ENCODE measurements around the gene LAMP2.

Gene LAMP2

DNA sequence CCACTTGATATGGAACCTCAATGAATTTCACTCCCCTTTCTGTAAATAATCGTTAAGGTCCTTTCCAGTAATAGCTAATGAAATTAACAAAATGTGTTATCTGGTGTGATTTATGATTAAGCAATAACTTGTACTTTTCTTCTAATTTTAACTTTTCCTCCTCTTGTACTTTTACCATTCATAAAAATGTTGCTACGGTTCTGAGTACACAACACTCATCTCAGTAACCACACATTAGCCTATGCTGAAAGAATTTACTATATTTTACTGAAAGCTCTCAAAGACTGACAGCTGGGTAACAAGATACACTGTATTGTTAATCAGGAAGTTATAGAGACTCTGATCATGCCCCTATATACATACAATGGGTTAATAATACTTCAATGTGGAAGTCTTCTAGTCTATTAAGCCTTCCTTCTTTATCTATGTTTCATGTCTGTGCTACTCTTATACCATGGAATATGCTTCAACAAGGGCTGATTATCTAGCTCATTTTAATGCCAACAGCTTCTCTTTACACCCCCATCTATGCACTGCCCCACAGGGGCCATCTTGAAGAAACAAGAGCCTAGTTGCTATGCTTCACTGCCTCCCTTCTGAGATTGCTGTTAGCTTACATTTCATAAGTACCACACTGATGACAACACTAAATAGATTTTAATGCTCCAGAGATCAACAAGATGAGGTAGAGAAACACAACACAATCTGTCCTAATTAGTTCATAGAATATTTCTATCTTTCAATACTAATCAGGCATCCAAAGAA lies 39.1 kb downstream of the LAMP2 start:
- no peak overlapping the region for H3K4me3 Mint-ChIP-seq
- ATAC-seq (replicated peaks): peak in 1 of 2 donors; percentile 51
- no peaks in the 10 kb centered on the region for H3K9me3 Mint-ChIP-seq
- peaks cover 3 to 5% of the 10 kb centered on the region in 2 donors for H3K4me1 Mint-ChIP-seq
- no peaks in the 10 kb centered on the region for H3K27me3 Mint-ChIP-seq
- peaks cover 22% of the 10 kb centered on the region in 2 donors for H3K36me3 Mint-ChIP-seq
- no peak for DNase-seq
- H3K27ac Mint-ChIP-seq: no peak overlapping the region

DNA sequence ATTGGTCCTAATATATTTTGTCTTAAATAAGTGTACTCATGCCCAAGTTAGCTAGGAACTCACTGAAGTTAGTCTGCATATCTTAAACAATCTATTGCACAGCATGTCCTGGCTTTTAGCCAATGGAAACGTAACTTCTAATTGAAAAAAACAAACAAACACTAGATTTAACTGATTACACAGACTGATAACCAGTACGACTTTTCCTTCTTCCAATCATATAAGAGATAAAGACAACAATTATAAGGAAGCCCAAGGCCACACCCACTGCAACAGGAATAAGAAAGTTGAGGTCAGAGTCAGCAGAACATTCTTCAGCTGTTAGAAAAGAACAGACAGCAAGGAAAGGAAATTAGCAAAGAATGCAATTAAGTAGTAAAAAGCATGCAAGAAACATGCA lies 40.8 kb downstream of the LAMP2 start:
- Mint-ChIP-seq H3K9me3 (no peaks in the 10 kb centered on the region), H3K4me3 (no peak overlapping the region), H3K27ac (no peak overlapping the region), H3K27me3 (no peaks in the 10 kb centered on the region), H3K4me1 (peaks cover 5 to 12% of the 10 kb centered on the region in 2 donors), H3K36me3 (peaks cover 18 to 21% of the 10 kb centered on the region in 2 donors)
- DNase-seq (no peak), ATAC-seq (replicated peaks) (no peak)

DNA sequence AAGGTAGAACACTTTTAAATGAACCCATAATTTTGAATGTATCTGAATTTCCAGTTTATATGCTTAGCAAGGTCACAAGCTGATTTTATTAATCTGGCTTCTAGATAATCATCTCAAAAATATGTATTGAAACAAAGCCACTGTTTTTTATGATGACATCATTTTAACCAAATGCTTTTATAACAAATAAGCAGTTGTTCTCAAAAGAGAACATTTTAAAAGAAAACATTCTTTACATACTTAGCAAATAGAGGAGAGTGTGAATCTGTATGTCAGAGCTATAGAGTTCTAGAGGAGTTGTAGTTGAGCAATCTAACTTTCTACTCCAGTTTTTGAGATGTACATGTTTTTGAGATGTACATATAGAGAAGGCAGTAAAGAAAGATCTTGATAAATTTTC lies 42.5 kb downstream of the LAMP2 start:
- ATAC-seq (replicated peaks): no peak
- H3K36me3 Mint-ChIP-seq: peaks cover 2 to 4% of the 10 kb centered on the region in 2 donors
- no peak overlapping the region for H3K27ac Mint-ChIP-seq
- DNase-seq: no peak
- peaks cover 0 to 2% of the 10 kb centered on the region in 2 donors for H3K9me3 Mint-ChIP-seq
- H3K4me3 Mint-ChIP-seq: no peak overlapping the region
- no peaks in the 10 kb centered on the region for H3K27me3 Mint-ChIP-seq
- peaks cover 7 to 12% of the 10 kb centered on the region in 2 donors for H3K4me1 Mint-ChIP-seq

DNA sequence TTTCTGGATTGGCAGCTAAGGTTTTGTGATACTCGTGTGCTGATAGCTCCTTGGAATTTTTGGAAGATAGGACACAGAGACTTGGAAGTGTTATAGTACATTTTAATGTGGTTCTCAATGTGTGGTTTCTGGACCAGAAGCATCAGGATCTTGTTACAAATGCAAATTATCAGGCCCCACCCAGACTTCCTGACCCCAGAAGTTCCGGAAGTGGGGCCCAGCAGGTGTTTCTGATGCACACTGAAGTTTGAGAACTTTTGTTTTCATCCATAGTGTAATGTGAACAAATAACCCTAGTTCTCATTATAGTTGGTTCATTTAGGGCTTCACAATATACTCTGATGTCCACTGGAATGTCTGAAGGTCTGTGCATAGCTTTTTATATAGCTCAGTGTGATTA lies 49.6 kb downstream of the LAMP2 start:
- H3K36me3 Mint-ChIP-seq: no peaks in the 10 kb centered on the region
- H3K4me3 Mint-ChIP-seq: no peak overlapping the region
- H3K27me3 Mint-ChIP-seq: no peaks in the 10 kb centered on the region
- H3K4me1 Mint-ChIP-seq: peaks cover 12 to 23% of the 10 kb centered on the region in 2 donors
- ATAC-seq (replicated peaks): no peak
- H3K9me3 Mint-ChIP-seq: peaks cover 0 to 4% of the 10 kb centered on the region in 2 donors
- DNase-seq: no peak
- H3K27ac Mint-ChIP-seq: peak overlapping the region; percentile 14

DNA sequence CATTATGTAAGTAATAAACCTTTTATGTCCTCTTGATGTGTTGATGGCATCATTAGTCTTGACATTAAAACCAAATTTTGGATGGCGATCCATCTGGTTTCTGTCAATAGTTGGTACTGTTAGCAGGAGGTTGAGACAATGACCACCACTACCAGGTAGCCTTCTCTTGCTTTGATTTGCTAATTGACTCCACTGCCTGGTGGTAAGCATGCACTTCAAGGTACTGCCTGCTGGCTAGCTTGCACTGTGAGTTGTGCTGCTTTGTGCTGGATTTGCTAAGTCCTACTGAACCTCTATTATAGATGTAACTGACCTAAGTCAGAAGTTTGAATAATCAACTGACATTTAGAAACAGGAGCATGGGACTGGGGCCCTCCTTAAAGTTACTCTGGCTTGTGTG lies 60.9 kb downstream of the LAMP2 start:
- H3K9me3 Mint-ChIP-seq: peaks cover 5 to 11% of the 10 kb centered on the region in 2 donors
- peaks cover 8 to 10% of the 10 kb centered on the region in 2 donors for H3K36me3 Mint-ChIP-seq
- H3K4me1 Mint-ChIP-seq: no peaks in the 10 kb centered on the region
- H3K27ac Mint-ChIP-seq: no peak overlapping the region
- H3K4me3 Mint-ChIP-seq: no peak overlapping the region
- H3K27me3 Mint-ChIP-seq: peaks cover 4 to 6% of the 10 kb centered on the region in 2 donors
- no peak for ATAC-seq (replicated peaks)
- DNase-seq: no peak

DNA sequence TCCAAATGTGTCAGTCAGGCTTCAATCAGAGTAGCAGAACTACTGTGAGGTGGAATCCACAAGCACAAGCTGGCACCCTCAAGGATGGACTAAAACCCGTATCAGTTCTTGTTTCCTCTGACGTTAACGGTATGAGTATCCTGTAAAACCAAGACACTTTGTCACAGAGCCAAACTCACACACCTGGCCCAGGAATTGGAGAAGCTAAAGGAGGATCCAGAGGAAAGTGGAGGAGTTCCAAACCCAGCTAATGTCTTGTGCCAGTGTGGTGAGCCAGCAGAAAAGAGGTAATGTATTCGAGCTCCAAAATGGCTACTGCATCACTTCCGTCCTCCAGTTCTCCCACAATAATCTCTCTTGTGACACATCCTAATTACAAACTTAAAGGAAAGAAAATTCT lies 62.5 kb downstream of the LAMP2 start:
- peaks cover 5 to 11% of the 10 kb centered on the region in 2 donors for H3K9me3 Mint-ChIP-seq
- H3K27me3 Mint-ChIP-seq: peaks cover 4 to 6% of the 10 kb centered on the region in 2 donors
- DNase-seq (no peak), ATAC-seq (replicated peaks) (no peak)
- no peaks in the 10 kb centered on the region for H3K4me1 Mint-ChIP-seq
- H3K27ac Mint-ChIP-seq: no peak overlapping the region
- H3K36me3 Mint-ChIP-seq: peaks cover 8 to 10% of the 10 kb centered on the region in 2 donors
- H3K4me3 Mint-ChIP-seq: no peak overlapping the region

DNA sequence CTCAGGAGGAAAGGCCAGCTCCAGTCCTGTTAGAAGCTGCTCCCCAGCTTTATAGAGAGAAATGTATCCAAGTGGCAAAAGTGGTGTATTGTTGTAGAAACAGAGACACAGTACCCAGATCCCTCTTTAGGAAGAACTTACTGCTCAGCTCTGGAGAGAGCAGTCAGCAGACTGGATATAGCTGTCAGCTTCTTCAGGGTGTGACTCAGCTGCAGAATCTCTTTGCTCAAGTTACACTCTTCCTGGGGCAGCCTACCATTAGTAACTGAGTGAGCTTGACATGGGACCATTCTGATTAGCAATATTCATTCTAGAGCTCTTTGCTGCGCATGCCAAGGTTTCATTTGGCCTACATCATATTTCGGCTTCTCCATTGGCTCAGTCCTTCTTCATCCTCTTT lies 66.7 kb downstream of the LAMP2 start:
- Mint-ChIP-seq H3K27me3 (peaks cover 0 to 6% of the 10 kb centered on the region in 2 donors), H3K27ac (no peak overlapping the region), H3K36me3 (peaks cover 0 to 3% of the 10 kb centered on the region in 2 donors), H3K4me1 (no peaks in the 10 kb centered on the region), H3K4me3 (no peak overlapping the region), H3K9me3 (peaks cover 0 to 6% of the 10 kb centered on the region in 2 donors)
- ATAC-seq (replicated peaks) (no peak), DNase-seq (no peak)

DNA sequence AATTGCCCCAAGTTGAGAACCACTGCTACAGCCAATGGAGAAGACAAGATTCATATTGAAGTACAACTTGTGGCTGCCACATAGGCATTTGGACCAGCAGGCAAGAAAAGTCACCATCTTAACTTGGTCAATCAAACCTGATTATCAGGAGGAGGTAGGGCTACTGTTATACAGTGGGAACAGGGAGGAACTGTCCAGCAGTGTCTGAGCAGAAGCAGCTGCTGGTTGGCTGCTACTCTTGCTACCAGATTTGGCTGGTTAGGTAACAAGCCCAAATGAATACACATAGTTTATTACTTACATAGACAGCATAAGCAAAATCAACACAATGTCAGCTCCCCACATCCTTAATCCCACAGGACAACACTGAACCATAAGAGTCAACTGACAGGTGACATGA lies 67.8 kb downstream of the LAMP2 start:
- ATAC-seq (replicated peaks): no peak
- H3K36me3 Mint-ChIP-seq: peaks cover 0 to 2% of the 10 kb centered on the region in 2 donors

DNA sequence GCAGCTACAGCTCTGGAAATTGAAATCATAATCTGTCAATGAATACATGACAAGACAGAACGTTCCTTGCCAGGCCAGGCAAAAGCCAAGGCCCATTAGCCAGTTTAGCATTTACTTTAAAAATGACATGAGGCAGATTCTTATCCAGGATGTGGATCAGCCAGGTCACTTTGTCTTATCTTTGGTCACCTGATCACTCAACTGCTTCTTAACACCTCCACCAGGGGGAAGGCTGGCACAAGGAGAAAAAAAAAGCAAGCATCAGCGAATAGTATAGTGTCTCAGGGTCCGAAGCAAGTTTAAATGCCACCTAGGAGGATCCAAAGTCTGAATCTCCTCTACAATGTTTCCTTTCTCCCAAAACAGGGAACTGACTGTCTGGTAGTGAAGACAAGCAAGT lies 88.4 kb downstream of the LAMP2 start:
- peak; percentile 68 to 69 for ATAC-seq (replicated peaks)
- no peak overlapping the region for H3K4me3 Mint-ChIP-seq
- no peaks in the 10 kb centered on the region for H3K36me3 Mint-ChIP-seq
- peaks cover 0 to 6% of the 10 kb centered on the region in 2 donors for H3K4me1 Mint-ChIP-seq
- H3K9me3 Mint-ChIP-seq: no peaks in the 10 kb centered on the region
- H3K27ac Mint-ChIP-seq: no peak overlapping the region
- peak; percentile 3 for DNase-seq
- H3K27me3 Mint-ChIP-seq: peaks cover 0 to 4% of the 10 kb centered on the region in 2 donors

More for the DNA sequence above, 67.8 kb downstream of the LAMP2 start:
- Mint-ChIP-seq H3K9me3 (peaks cover 0 to 2% of the 10 kb centered on the region in 2 donors), H3K4me1 (no peaks in the 10 kb centered on the region), H3K4me3 (no peak overlapping the region), H3K27ac (no peak overlapping the region), H3K27me3 (peaks cover 0 to 5% of the 10 kb centered on the region in 2 donors)
- DNase-seq: no peak

DNA sequence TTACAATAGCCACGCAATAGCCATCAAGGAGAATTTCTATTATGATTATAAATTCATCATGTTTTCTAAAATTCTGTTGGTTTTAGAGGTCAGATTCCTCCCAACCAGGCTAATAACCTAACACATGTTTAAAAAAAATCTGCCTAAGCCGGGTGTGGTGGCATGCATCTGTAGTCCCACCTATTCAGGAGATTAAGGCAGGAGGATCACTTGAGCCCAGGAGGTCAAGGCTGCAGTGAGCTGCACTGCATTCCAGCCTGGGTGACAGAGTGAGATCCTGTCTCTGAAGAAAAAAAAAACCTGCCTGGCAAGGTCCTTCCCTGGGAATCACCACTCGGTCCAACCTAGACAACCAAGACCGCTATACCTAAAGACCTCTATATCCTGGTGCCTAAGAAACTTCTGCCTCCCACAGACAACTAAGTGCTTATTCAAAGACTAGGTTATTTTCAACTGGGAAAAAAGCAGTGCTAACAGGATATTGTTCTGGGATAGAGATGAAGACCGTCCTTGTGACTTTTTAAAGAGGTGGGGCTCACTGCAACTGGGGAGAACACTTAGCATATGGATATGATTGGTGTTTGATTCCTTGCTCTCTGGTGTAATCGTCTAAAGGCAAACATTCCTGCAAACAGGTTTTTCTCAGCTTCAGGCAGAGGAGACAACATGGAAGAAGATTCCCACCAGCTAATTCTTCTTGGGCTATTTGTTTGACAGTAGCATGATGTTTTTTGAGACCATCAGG lies 89.0 kb downstream of the LAMP2 start:
- H3K27me3 Mint-ChIP-seq: peaks cover 0 to 4% of the 10 kb centered on the region in 2 donors
- ATAC-seq (replicated peaks) (no peak), DNase-seq (no peak)
- no peaks in the 10 kb centered on the region for H3K36me3 Mint-ChIP-seq
- no peak overlapping the region for H3K4me3 Mint-ChIP-seq
- H3K9me3 Mint-ChIP-seq: no peaks in the 10 kb centered on the region
- H3K4me1 Mint-ChIP-seq: peaks cover 0 to 6% of the 10 kb centered on the region in 2 donors
- H3K27ac Mint-ChIP-seq: no peak overlapping the region

DNA sequence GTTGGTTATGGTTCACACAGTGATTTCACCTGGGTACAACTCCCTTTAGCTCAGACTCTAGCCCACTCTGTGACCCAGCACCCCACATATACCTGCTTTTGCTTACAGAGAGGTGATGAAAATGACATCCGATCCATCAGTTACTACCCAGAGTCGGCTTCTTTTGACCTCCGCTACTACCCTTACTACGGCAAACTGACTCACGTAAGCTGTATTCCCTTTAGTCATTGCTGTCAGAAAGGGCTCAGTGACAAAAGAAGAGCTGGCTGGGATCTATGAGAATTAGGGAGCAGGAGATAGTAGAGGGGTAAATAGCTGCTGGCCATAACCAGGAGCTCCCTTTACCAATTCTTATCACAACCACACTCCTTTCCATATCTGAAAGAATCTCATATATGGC lies 90.5 kb downstream of the LAMP2 start:
- Mint-ChIP-seq H3K4me3 (no peak overlapping the region), H3K27me3 (peaks cover 0 to 9% of the 10 kb centered on the region in 2 donors), H3K27ac (no peak overlapping the region), H3K4me1 (peaks cover 0 to 6% of the 10 kb centered on the region in 2 donors), H3K9me3 (no peaks in the 10 kb centered on the region), H3K36me3 (no peaks in the 10 kb centered on the region)
- no peak for DNase-seq
- no peak for ATAC-seq (replicated peaks)

Measured in stimulated activated naive B cell treated with anti-CD40 and anti-IgM and Interleukin-4, amounts not matched to agents 10 μg/mL and 1 μg/mL and 100 μg/mL, for 72 hours (primary cell).